GM21717 (cell line): ENCODE data around the gene ZBTB3.
"Not testable (repeated sequence)": the region's sequence is repeated elsewhere in the genome, so short reads cannot be mapped to it uniquely, and the experiment has no call there.

ENCODE experiments used
- ATAC-seq: cut with Tn5 transposase; IDR thresholded peaks from one replicate; pipeline ENCODE4 v1.9.1; 2021; ENCODE audit warnings: mild to moderate bottlenecking, moderate library complexity; ENCODE audit not compliant: unreplicated experiment

Gene ZBTB3

GRCh38 chr11:62716816-62717215 lies 37.1 kb downstream of the ZBTB3 start:
- no peak for ATAC-seq

- ATAC-seq: no peak
These were observed 37.8 kb downstream of the ZBTB3 start for GRCh38 chr11:62716206-62716605.

GRCh38 chr11:62715150-62716130 lies 38.5 kb downstream of the ZBTB3 start:
- no peak for ATAC-seq

- no peak for ATAC-seq
These were observed 40.6 kb downstream of the ZBTB3 start for GRCh38 chr11:62713343-62713742.

GRCh38 chr11:62712861-62713260 lies 41.1 kb downstream of the ZBTB3 start:
- no peak for ATAC-seq

- no peak for ATAC-seq
These were observed 41.6 kb downstream of the ZBTB3 start for GRCh38 chr11:62712276-62712812.

- ATAC-seq: no peak
These were observed 44.0 kb downstream of the ZBTB3 start for GRCh38 chr11:62710001-62710345.

GRCh38 chr11:62709247-62710000 lies 44.5 kb downstream of the ZBTB3 start:
- ATAC-seq: peak; percentile 66

GRCh38 chr11:62708793-62709192 lies 45.2 kb downstream of the ZBTB3 start:
- ATAC-seq: no peak

GRCh38 chr11:62708392-62708791 lies 45.6 kb downstream of the ZBTB3 start:
- ATAC-seq: no peak

- no peak for ATAC-seq
These were observed 46.6 kb downstream of the ZBTB3 start, which contains the start of the genes BSCL2 and GNG3 for GRCh38 chr11:62707277-62707861. Gene BSCL2, minus strand, starts transcription at chr11:62707424. Its CDS starts 229 bp downstream, at chr11:62707195. Gene GNG3, plus strand, starts transcription at chr11:62707676. Its CDS starts 620 bp downstream, at chr11:62708296.

- no peak for ATAC-seq
These were observed 47.1 kb downstream of the ZBTB3 start for GRCh38 chr11:62706850-62707247.

- peak; percentile 28 for ATAC-seq
These were observed 47.8 kb downstream of the ZBTB3 start for GRCh38 chr11:62705880-62706849.

GRCh38 chr11:62705413-62705812 lies 48.5 kb downstream of the ZBTB3 start:
- no peak for ATAC-seq

GRCh38 chr11:62703921-62704320 lies 50.0 kb downstream of the ZBTB3 start:
- ATAC-seq: not testable (repeated sequence)

GRCh38 chr11:62702246-62702645 lies 51.7 kb downstream of the ZBTB3 start:
- no peak for ATAC-seq
